Liver (tissue), 3 donors: ENCODE measurements around the gene PGAM2.

Experiments used
- CTCF ChIP-seq: fragments of 150-350 bp; IDR thresholded peaks from 2 replicates; pipeline ENCODE4 v1.5.1; 2017; ENCODE audit warnings: improper control_type of control experiment, low read depth, low read length; ENCODE audit not compliant: missing input control
- EGR1 ChIP-seq, 2 donors: IDR thresholded peaks; 2 replicates each; pipeline ENCODE4 v1.6.1; 2016 to 2018; ENCODE audit warnings: antibody characterized with exemption in 2 of 2, low read depth in 2 of 2
- FOXA1 ChIP-seq: IDR thresholded peaks from 2 replicates; pipeline ENCODE4 v1.6.1; 2016; ENCODE audit warnings: antibody characterized with exemption
- JUND ChIP-seq, 2 donors: IDR thresholded peaks; 2 replicates each; pipeline ENCODE4 v1.6.1; 2016; ENCODE audit warnings: antibody characterized with exemption in 2 of 2
- ZBTB33 ChIP-seq: IDR thresholded peaks from 2 replicates; pipeline ENCODE4 v1.6.1; 2016; ENCODE audit warnings: antibody characterized with exemption
- donor health status: healthy.
- donor health status: healthy.

GRCh38 chr7:44066494-44067063, 1.2 kb upstream of the PGAM2 start:
- TF ChIP-seq CTCF (no peak), EGR1 (IDR thresholded peaks at IDR 0.05; ENCODE audit: low read depth in 2 of 2) (no peak), JUND (IDR thresholded peaks at IDR 0.05) (no peak), FOXA1 (no peak), ZBTB33 (no peak)
